ENCODE data around the gene SFRP5. TPM values are rescaled to one million over a fixed set of nuclear protein-coding genes. Genes with fewer than 3 reads are reported as not detected.

Gene SFRP5
- total RNA-seq, 1 donor: 0.52 TPM

GRCh38 chr10:97796651-97797050 is 24.9 kb upstream of the SFRP5 start:
- peak overlapping the region; percentile 2 for H3K4me3 ChIP-seq (ENCODE audit: low read length)
- H3K9me3 ChIP-seq (ENCODE audit: low read depth, low read length): peaks cover 5% of the 10 kb centered on the region
- peaks cover 3% of the 10 kb centered on the region for H3K27me3 ChIP-seq (ENCODE audit: insufficient read depth, low read length)
- peaks cover 13% of the 10 kb centered on the region for H3K4me1 ChIP-seq (ENCODE audit: insufficient read depth, low read length)

GRCh38 chr10:97795886-97796285 is 24.1 kb upstream of the SFRP5 start:
- Histone ChIP-seq H3K9me3 (ENCODE audit: low read depth, low read length) (peaks cover 5% of the 10 kb centered on the region), H3K27me3 (ENCODE audit: insufficient read depth, low read length) (peaks cover 3% of the 10 kb centered on the region), H3K4me3 (ENCODE audit: low read length) (no peak overlapping the region), H3K4me1 (ENCODE audit: insufficient read depth, low read length) (peaks cover 13% of the 10 kb centered on the region)

GRCh38 chr10:97791824-97792721 is 20.3 kb upstream of the SFRP5 start:
- Histone ChIP-seq H3K27me3 (ENCODE audit: insufficient read depth, low read length) (no peaks in the 10 kb centered on the region), H3K4me3 (ENCODE audit: low read length) (no peak overlapping the region), H3K9me3 (ENCODE audit: low read depth, low read length) (no peaks in the 10 kb centered on the region), H3K4me1 (ENCODE audit: insufficient read depth, low read length) (peaks cover 13% of the 10 kb centered on the region)

GRCh38 chr10:97789770-97790397 is 18.1 kb upstream of the SFRP5 start:
- Histone ChIP-seq H3K4me1 (ENCODE audit: insufficient read depth, low read length) (peaks cover 7% of the 10 kb centered on the region), H3K9me3 (ENCODE audit: low read depth, low read length) (no peaks in the 10 kb centered on the region), H3K4me3 (ENCODE audit: low read length) (no peak overlapping the region), H3K27me3 (ENCODE audit: insufficient read depth, low read length) (no peaks in the 10 kb centered on the region)

- Histone ChIP-seq H3K4me3 (ENCODE audit: low read length) (no peak overlapping the region), H3K4me1 (ENCODE audit: insufficient read depth, low read length) (peaks cover 7% of the 10 kb centered on the region), H3K27me3 (ENCODE audit: insufficient read depth, low read length) (no peaks in the 10 kb centered on the region), H3K9me3 (ENCODE audit: low read depth, low read length) (no peaks in the 10 kb centered on the region)
These were observed 17.0 kb upstream of the SFRP5 start for GRCh38 chr10:97788552-97789442.

- H3K4me1 ChIP-seq (ENCODE audit: insufficient read depth, low read length): peaks cover 15% of the 10 kb centered on the region
- no peaks in the 10 kb centered on the region for H3K9me3 ChIP-seq (ENCODE audit: low read depth, low read length)
- H3K4me3 ChIP-seq (ENCODE audit: low read length): no peak overlapping the region
- no peaks in the 10 kb centered on the region for H3K27me3 ChIP-seq (ENCODE audit: insufficient read depth, low read length)
These were observed 13.9 kb upstream of the SFRP5 start for GRCh38 chr10:97785731-97786130.

GRCh38 chr10:97785231-97785630 is 13.4 kb upstream of the SFRP5 start:
- no peak overlapping the region for H3K4me3 ChIP-seq (ENCODE audit: low read length)
- no peaks in the 10 kb centered on the region for H3K27me3 ChIP-seq (ENCODE audit: insufficient read depth, low read length)
- H3K9me3 ChIP-seq (ENCODE audit: low read depth, low read length): no peaks in the 10 kb centered on the region
- peaks cover 19% of the 10 kb centered on the region for H3K4me1 ChIP-seq (ENCODE audit: insufficient read depth, low read length)

GRCh38 chr10:97784200-97784810 is 12.5 kb upstream of the SFRP5 start:
- H3K9me3 ChIP-seq (ENCODE audit: low read depth, low read length): no peaks in the 10 kb centered on the region
- H3K4me1 ChIP-seq (ENCODE audit: insufficient read depth, low read length): peaks cover 22% of the 10 kb centered on the region
- H3K27me3 ChIP-seq (ENCODE audit: insufficient read depth, low read length): no peaks in the 10 kb centered on the region
- H3K4me3 ChIP-seq (ENCODE audit: low read length): no peak overlapping the region

- H3K27me3 ChIP-seq (ENCODE audit: insufficient read depth, low read length): no peaks in the 10 kb centered on the region
- H3K4me1 ChIP-seq (ENCODE audit: insufficient read depth, low read length): peaks cover 22% of the 10 kb centered on the region
- H3K9me3 ChIP-seq (ENCODE audit: low read depth, low read length): no peaks in the 10 kb centered on the region
- no peak overlapping the region for H3K4me3 ChIP-seq (ENCODE audit: low read length)
These were observed 10.8 kb upstream of the SFRP5 start for GRCh38 chr10:97782455-97783228.

GRCh38 chr10:97781618-97782331 is 10.0 kb upstream of the SFRP5 start:
- H3K9me3 ChIP-seq (ENCODE audit: low read depth, low read length): no peaks in the 10 kb centered on the region
- no peak overlapping the region for H3K4me3 ChIP-seq (ENCODE audit: low read length)
- H3K4me1 ChIP-seq (ENCODE audit: insufficient read depth, low read length): peaks cover 22% of the 10 kb centered on the region
- no peaks in the 10 kb centered on the region for H3K27me3 ChIP-seq (ENCODE audit: insufficient read depth, low read length)

- Histone ChIP-seq H3K4me3 (ENCODE audit: low read length) (no peak overlapping the region), H3K4me1 (ENCODE audit: insufficient read depth, low read length) (peaks cover 22% of the 10 kb centered on the region), H3K9me3 (ENCODE audit: low read depth, low read length) (no peaks in the 10 kb centered on the region)
These were observed 9.2 kb upstream of the SFRP5 start for GRCh38 chr10:97780841-97781617.

GRCh38 chr10:97779975-97780374 is 8.2 kb upstream of the SFRP5 start:
- H3K9me3 ChIP-seq (ENCODE audit: low read depth, low read length): no peaks in the 10 kb centered on the region
- peaks cover 22% of the 10 kb centered on the region for H3K4me1 ChIP-seq (ENCODE audit: insufficient read depth, low read length)
- H3K27me3 ChIP-seq (ENCODE audit: insufficient read depth, low read length): no peaks in the 10 kb centered on the region
- H3K4me3 ChIP-seq (ENCODE audit: low read length): no peak overlapping the region

More at GRCh38 chr10:97780841-97781617, 9.2 kb upstream of the SFRP5 start:
- no peaks in the 10 kb centered on the region for H3K27me3 ChIP-seq (ENCODE audit: insufficient read depth, low read length)

- Histone ChIP-seq H3K4me3 (ENCODE audit: low read length) (no peak overlapping the region), H3K4me1 (ENCODE audit: insufficient read depth, low read length) (peaks cover 22% of the 10 kb centered on the region), H3K27me3 (ENCODE audit: insufficient read depth, low read length) (no peaks in the 10 kb centered on the region), H3K9me3 (ENCODE audit: low read depth, low read length) (no peaks in the 10 kb centered on the region)
These were observed 7.7 kb upstream of the SFRP5 start for GRCh38 chr10:97779492-97779891.

Data from mononuclear cell (primary cell).